Measurements from ENCODE around the gene EFNA4. TPM values are rescaled to one million over a fixed set of nuclear protein-coding genes. Genes with fewer than 3 reads are reported as not detected.

Gene EFNA4
- total RNA-seq, 6 experiments from 2014 or later, result 3.6 to 5.6 (median 4.8) TPM

DNA sequence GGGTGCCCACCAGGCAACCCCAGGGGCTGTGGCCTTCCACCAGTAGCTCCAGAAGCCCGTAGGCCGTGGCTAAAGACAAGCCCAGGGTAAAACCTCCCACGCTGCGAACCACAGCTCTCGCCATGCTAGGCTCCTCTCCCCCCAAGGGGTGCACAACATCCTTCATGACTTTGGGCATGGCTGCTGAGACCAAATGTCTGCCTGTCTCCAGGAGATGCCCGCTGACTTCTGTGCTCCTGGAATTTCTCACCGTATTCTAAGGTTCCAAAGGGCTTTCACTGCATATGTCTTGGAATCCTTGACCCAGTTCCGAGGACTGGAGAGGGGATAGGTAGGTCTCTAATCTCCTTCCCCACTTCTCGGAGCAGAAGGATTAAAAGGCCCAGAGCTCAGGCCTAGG is 30.0 kb upstream of the EFNA4 start, which contains the start of the genes DCST1 and DCST2:
Gene DCST1, plus strand, starts transcription at position 301 of the 400 bp plus-strand sequence. CDS start 213 bp downstream, outside the sequence.
Gene DCST2, minus strand, starts transcription at position 258 of the 400 bp plus-strand sequence. Its CDS starts 80 bp downstream, at position 178.
- no peak for TF ChIP-seq CTCF (IDR thresholded peaks at IDR 0.05)
- Mint-ChIP-seq H3K36me3 (ENCODE audit: low read depth) (no peaks in the 10 kb centered on the region), H3K27ac (no peak within 1 kb of the TSS), H3K4me3 (no peak within 1 kb of the TSS), H3K9me3 (no peaks in the 10 kb centered on the region), H3K27me3 (ENCODE audit: insufficient read depth) (peaks cover 57% of the 10 kb centered on the region), H3K4me1 (ENCODE audit: low read depth) (peaks cover 3% of the 10 kb centered on the region)
- no peak for DNase-seq

DNA sequence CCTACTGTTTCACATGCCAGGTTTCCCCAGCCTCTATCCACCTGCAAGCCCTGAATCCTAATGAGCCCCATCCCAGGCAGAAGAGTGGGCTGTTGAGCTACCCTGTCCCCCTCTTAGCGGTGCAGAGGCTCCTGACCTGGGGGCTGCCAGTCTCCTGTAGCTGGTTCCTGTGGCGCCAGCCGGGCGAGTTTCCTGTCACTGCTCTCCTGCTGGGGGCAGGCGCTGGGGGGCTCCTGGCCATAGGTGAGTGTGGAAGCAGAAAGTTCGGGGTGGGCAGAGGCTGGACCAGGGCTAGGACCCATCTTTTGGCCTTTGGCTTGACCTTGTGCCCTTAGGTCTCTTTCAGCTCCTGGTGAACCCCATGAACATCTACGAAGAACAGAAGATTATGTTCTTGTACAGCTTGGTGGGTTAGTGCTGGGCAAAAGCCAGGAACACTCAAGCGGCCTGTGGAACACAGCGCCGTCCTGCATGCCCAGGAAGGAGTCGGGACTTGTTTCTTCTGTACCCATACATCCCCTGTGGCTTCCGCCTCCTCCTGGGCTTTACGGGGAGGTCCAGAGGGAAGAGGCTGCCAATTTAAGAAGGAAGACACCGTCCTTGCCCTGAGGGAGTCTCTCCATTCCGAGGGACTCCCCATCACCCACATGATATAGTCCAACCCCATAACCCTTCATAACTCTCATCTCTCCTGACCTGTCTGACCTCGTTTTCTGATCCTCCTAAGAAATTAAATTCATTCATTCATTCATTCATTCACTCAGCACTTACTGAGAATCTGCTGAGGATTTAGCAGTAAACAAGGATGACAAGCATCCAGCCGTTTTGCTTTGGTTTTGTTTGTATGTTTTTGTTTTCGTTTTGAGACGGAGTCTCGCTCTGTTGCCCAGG is 29.0 kb upstream of the EFNA4 start:
- no peak overlapping the region for H3K27ac Mint-ChIP-seq
- no peak for DNase-seq
- no peaks in the 10 kb centered on the region for H3K9me3 Mint-ChIP-seq
- peaks cover 62% of the 10 kb centered on the region for H3K27me3 Mint-ChIP-seq (ENCODE audit: insufficient read depth)
- H3K4me3 Mint-ChIP-seq, result no peak overlapping the region
- no peaks in the 10 kb centered on the region for H3K36me3 Mint-ChIP-seq (ENCODE audit: low read depth)
- no peak for TF ChIP-seq CTCF (IDR thresholded peaks at IDR 0.05)
- H3K4me1 Mint-ChIP-seq (ENCODE audit: low read depth), result peaks cover 8% of the 10 kb centered on the region

DNA sequence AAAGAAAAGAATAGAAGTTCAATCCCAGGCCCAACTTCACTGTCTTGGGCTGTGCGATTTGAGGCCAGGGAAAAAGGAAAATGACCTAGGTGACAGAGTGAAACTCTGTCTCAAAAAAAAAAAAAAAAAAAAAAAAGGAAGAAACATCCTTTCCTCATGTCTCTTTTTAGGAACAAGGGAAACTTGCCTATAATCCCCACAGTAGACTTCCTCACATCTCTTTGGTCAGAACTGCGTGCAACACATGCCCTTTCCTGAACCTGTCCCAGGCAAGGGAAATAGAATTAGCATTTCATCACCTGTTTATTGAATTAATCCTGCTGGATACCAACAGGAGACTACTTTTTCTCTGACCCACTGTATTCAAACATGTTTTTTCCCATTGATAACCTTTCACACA is 27.6 kb upstream of the EFNA4 start:
- TF ChIP-seq CTCF (IDR thresholded peaks at IDR 0.05), result no peak
- H3K4me3 Mint-ChIP-seq, result no peak overlapping the region
- DNase-seq, result no peak
- no peak overlapping the region for H3K27ac Mint-ChIP-seq
- peaks cover 63% of the 10 kb centered on the region for H3K27me3 Mint-ChIP-seq (ENCODE audit: insufficient read depth)
- H3K36me3 Mint-ChIP-seq (ENCODE audit: low read depth), result no peaks in the 10 kb centered on the region
- peaks cover 8% of the 10 kb centered on the region for H3K4me1 Mint-ChIP-seq (ENCODE audit: low read depth)
- H3K9me3 Mint-ChIP-seq, result no peaks in the 10 kb centered on the region

DNA sequence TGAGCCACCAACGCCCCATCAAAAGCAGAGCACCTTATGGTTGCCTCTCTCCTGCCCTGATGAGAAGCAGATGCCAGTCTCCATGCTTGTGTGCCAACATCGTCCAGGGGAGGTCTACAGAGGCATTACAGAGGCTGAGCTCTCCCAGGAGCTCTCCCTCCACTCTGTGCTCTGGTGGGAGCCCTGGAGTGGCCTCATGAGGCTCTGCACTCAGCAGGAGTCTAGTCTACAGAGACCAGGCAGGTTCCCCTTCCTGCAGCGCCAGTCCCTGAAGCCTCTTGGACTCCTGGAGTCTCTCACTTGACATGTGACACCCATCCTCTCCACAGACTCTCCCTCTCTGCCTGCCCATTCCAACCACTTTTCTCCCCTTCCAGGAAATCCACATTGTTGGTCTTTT is 26.5 kb upstream of the EFNA4 start:
- peaks cover 58% of the 10 kb centered on the region for H3K27me3 Mint-ChIP-seq (ENCODE audit: insufficient read depth)
- peaks cover 8% of the 10 kb centered on the region for H3K4me1 Mint-ChIP-seq (ENCODE audit: low read depth)
- no peaks in the 10 kb centered on the region for H3K36me3 Mint-ChIP-seq (ENCODE audit: low read depth)
- H3K9me3 Mint-ChIP-seq, result no peaks in the 10 kb centered on the region
- no peak overlapping the region for H3K4me3 Mint-ChIP-seq
- H3K27ac Mint-ChIP-seq, result no peak overlapping the region
- DNase-seq, result no peak
- TF ChIP-seq CTCF (IDR thresholded peaks at IDR 0.05), result no peak

DNA sequence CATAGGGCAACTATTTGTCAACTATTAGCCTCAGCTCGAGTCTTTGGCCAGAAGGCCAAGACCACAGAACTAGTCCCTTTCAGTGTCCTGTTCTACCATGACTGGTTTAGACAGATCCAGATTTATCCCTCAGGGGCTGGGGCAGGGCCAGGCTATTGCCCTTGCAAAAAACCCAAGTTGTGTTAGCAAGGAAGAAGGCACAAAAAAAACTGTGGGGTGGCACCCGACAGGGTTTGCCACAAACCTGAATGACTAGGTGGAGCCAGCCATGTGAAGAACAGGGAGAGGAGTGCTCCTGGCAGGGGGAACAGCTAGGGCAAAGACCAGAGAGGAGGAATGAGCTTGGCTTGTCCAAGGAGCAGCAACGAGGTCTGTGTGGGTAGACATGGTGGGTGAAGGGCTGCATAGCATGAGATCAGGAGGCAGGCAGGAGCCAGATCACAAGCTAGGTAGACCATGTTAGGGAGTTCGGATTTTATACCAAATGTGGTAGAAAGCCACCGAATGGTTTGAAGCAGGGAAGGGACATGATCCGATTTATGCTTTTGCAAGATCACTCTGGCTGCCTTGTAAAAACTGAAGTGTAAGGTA is 25.6 kb upstream of the EFNA4 start:
- H3K4me1 Mint-ChIP-seq (ENCODE audit: low read depth), result peaks cover 8% of the 10 kb centered on the region
- no peak for DNase-seq
- TF ChIP-seq CTCF (IDR thresholded peaks at IDR 0.05), result no peak
- H3K36me3 Mint-ChIP-seq (ENCODE audit: low read depth), result no peaks in the 10 kb centered on the region
- H3K4me3 Mint-ChIP-seq, result no peak overlapping the region
- H3K27ac Mint-ChIP-seq, result no peak overlapping the region
- no peaks in the 10 kb centered on the region for H3K9me3 Mint-ChIP-seq
- H3K27me3 Mint-ChIP-seq (ENCODE audit: insufficient read depth), result peaks cover 52% of the 10 kb centered on the region
